Body of pancreas (tissue), 4 donors: ENCODE data around the gene SPTB. TPM values are rescaled to one million over a fixed set of nuclear protein-coding genes. Genes with fewer than 3 reads are reported as not detected.

Experiments used
- ATAC-seq: fragments of 150-250 bp; one replicate; pipeline ENCODE4 v1.9.1; 2016
- DNase-seq, 4 donors: peaks; one replicate each; pipeline ENCODE4 v3.0.0-alpha.2; 2019
- H3K27ac ChIP-seq, 4 donors: fragments of 200-600 bp; sonication (generic); 1 replicate in 3 of 4; 2 replicates in 1 of 4; pipeline versions ENCODE4 v1.5.1 to v1.6.1; 2016 to 2019; ENCODE audit warnings: mild to moderate bottlenecking in 1 of 4, mixed read lengths in 1 of 4, moderate library complexity in 1 of 4
- H3K27me3 ChIP-seq, 2 donors: fragments of 200-600 bp; sonication (generic); one replicate each; pipeline ENCODE4 v1.6.0; 2016; ENCODE audit warnings: mild to moderate bottlenecking in 1 of 2
- H3K36me3 ChIP-seq, 2 donors: fragments of 200-600 bp; sonication (generic); replicated peaks in 1 of 2; 2 replicates each; pipeline ENCODE4 v1.5.1; 2016; ENCODE audit warnings: low read depth in 2 of 2; ENCODE audit not compliant: insufficient read depth in 1 of 2
- H3K4me1 ChIP-seq: fragments of 200-600 bp; sonication (generic); one replicate; pipeline ENCODE4 v1.6.0; 2016
- H3K4me3 ChIP-seq, 2 donors: fragments of 200-600 bp; sonication (generic); 1 replicate in 1 of 2; 2 replicates in 1 of 2; pipeline ENCODE4 v1.5.1; 2016 to 2019
- H3K9me3 ChIP-seq, 3 donors: fragments of 200-600 bp; sonication (generic); 1 replicate in 2 of 3; 2 replicates in 1 of 3; pipeline ENCODE4 v1.5.1; 2016
- CTCF ChIP-seq, 7 experiments: fragments of 450-650 bp in 4 of 7; fragments of 200-600 bp in 3 of 7; sonication (generic) in 3 of 7; IDR thresholded peaks; one replicate each; pipeline ENCODE4 v1.5.1; 2016 to 2019; ENCODE audit warnings: antibody characterized with exemption in 7 of 7
- POLR2A ChIP-seq, 3 donors: fragments of 450-650 bp; IDR thresholded peaks; one replicate each; pipeline ENCODE4 v1.6.1; 2016; ENCODE audit warnings: antibody characterized with exemption in 3 of 3, mild to moderate bottlenecking in 2 of 3
- WGBS, 2 donors: methylation state at CpG; one replicate each; pipeline ENCODE4 v1.1.5; 2017; 5-methylcytosine and 5-hydroxymethylcytosine counted together
- intact Hi-C: fragments of 100-400 bp; cut with DNase I; formaldehyde crosslinking; loops from one replicate; pipeline ENCODE4 v1.15.1; 2023
- total RNA-seq, 2 donors: library from RNA; depleted of rRNA; stranded (reverse); fragments of >200 nt; gene quantifications; one replicate each; pipeline ENCODE4 v1.1.0, GENCODE V29; 2016

SPTB gene
- total RNA-seq, result 1 to 10 TPM; 3.4 to 8.6 TPM

- H3K9me3 ChIP-seq, result no peaks in the 10 kb centered on the region
- no peaks in the 10 kb centered on the region for H3K36me3 ChIP-seq
- peaks cover 18% of the 10 kb centered on the region for H3K4me1 ChIP-seq
- peak within 1 kb of the TSS; percentile 26 to 62 for H3K4me3 ChIP-seq
- WGBS, 2 donors, result 0% methylated on average over 35 of the region's 61 CpGs; no CpG with 5 or more reads in 1 of the 2 donors
- no peaks in the 10 kb centered on the region for H3K27me3 ChIP-seq
- ATAC-seq (peak; percentile 74), DNase-seq (peak; percentile 42 to 79 (median 58))
- H3K27ac ChIP-seq, result peak within 1 kb of the TSS in 3 of 4 donors; percentile 51 to 69 (median 67)
- no peak for TF ChIP-seq CTCF (IDR thresholded peaks at IDR 0.05)
- TF ChIP-seq POLR2A (IDR thresholded peaks at IDR 0.05), result no peak
- intact Hi-C loops, result no loop called here
These were observed at the start of gene SPTB for GRCh38 chr14:64879635-64880220. TSS of gene SPTB (minus strand) at chr14:64879907. CDS start at chr14:64823094, 56,813 bp downstream.

GRCh38 chr14:64929014-64929359 is 49.3 kb upstream of the SPTB start:
- H3K27me3 ChIP-seq, result no peaks in the 10 kb centered on the region
- intact Hi-C loops, result no loop called here
- WGBS, 2 donors, result 92 to 95% methylated on average over 3 of the region's 3 CpGs
- H3K9me3 ChIP-seq, result no peaks in the 10 kb centered on the region
- TF ChIP-seq CTCF (IDR thresholded peaks at IDR 0.05), result no peak
- no peak for TF ChIP-seq POLR2A (IDR thresholded peaks at IDR 0.05)
- H3K4me1 ChIP-seq, result peaks cover 15% of the 10 kb centered on the region
- peaks cover 0 to 9% of the 10 kb centered on the region in 2 donors for H3K36me3 ChIP-seq
- H3K4me3 ChIP-seq, result no peak overlapping the region
- ATAC-seq (no peak), DNase-seq (no peak)
- H3K27ac ChIP-seq, result no peak overlapping the region

GRCh38 chr14:64928239-64929013 is 48.7 kb upstream of the SPTB start:
- ATAC-seq, result no peak
- Histone ChIP-seq H3K27me3 (no peaks in the 10 kb centered on the region), H3K27ac (no peak overlapping the region), H3K9me3 (no peaks in the 10 kb centered on the region), H3K36me3 (peaks cover 0 to 8% of the 10 kb centered on the region in 2 donors), H3K4me3 (no peak overlapping the region), H3K4me1 (peaks cover 15% of the 10 kb centered on the region)
- DNase-seq, result no peak
- WGBS, 2 donors, result 79 to 91% methylated on average over 7 of the region's 7 CpGs
- intact Hi-C loops, result no loop called here
- TF ChIP-seq POLR2A (IDR thresholded peaks at IDR 0.05), result no peak

GRCh38 chr14:64927031-64927430 is 47.3 kb upstream of the SPTB start:
- no peak for TF ChIP-seq CTCF (IDR thresholded peaks at IDR 0.05)
- TF ChIP-seq POLR2A (IDR thresholded peaks at IDR 0.05), result no peak
- Histone ChIP-seq H3K27me3 (no peaks in the 10 kb centered on the region), H3K4me3 (no peak overlapping the region), H3K27ac (no peak overlapping the region), H3K4me1 (peaks cover 15% of the 10 kb centered on the region), H3K36me3 (peaks cover 0 to 6% of the 10 kb centered on the region in 2 donors), H3K9me3 (no peaks in the 10 kb centered on the region)
- 92 to 93% methylated on average over 3 of the region's 3 CpGs for WGBS, 2 donors
- no peak for DNase-seq
- ATAC-seq, result no peak
- intact Hi-C loops, result no loop called here

GRCh38 chr14:64926398-64926995 is 46.8 kb upstream of the SPTB start:
- intact Hi-C loops, result no loop called here
- ATAC-seq, result no peak

More at GRCh38 chr14:64926398-64926995, 46.8 kb upstream of the SPTB start:
- DNase-seq, result no peak
- Histone ChIP-seq H3K27me3 (no peaks in the 10 kb centered on the region), H3K36me3 (peaks cover 0 to 5% of the 10 kb centered on the region in 2 donors), H3K27ac (no peak overlapping the region), H3K4me3 (no peak overlapping the region), H3K9me3 (no peaks in the 10 kb centered on the region), H3K4me1 (peaks cover 15% of the 10 kb centered on the region)
- 66 to 70% methylated on average over 4 of the region's 4 CpGs for WGBS, 2 donors
- no peak for TF ChIP-seq POLR2A (IDR thresholded peaks at IDR 0.05)
- TF ChIP-seq CTCF (IDR thresholded peaks at IDR 0.05), result no peak
